NAMALWA (cell line): Measurements from ENCODE around the gene SMC5.
"Not testable (repeated sequence)": the region's sequence is repeated elsewhere in the genome, so short reads cannot be mapped to it uniquely, and the experiment has no call there.

Source experiments
- DNase-seq: peaks from one replicate; pipeline ENCODE4 v3.0.0-alpha.2; 2015; ENCODE audit warnings: low spot score

SMC5 gene

GRCh38 chr9:70363760-70364159, 105.0 kb downstream of the SMC5 start:
- no peak for DNase-seq

GRCh38 chr9:70367305-70367930, 108.6 kb downstream of the SMC5 start:
- DNase-seq, result no peak

- DNase-seq, result no peak
Observed at GRCh38 chr9:70374962-70375618, 116.3 kb downstream of the SMC5 start.

DNA sequence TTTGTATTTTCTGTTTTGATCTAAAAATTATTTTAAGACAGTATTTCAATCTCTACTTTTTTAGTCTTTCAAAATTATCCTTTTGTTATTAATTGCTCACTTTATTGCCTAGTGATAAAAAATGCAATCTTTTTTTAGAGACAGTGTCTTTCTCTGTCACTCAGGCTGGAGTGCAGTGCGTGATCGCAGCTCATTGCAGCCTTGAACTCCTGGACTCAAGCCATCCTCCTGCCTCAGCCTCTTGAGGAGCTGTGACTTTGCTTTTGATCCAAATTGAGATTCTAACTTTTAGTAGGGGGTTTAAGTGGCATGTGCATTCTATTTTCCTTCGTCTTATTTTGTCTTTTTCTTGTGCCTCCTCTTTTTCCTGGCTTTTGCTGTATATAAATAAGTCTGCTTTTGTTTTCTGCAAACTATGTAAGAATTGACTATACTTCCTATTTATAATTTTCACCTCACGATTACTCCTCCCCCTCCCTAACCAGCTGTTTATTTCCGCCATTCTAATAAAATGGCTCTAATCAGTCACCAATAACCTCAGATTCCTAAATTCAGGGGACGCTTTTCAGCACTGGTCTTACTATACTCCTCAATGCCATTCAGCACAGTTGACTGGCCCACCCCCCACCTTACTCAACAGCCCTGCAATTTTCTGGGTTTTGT, 123.4 kb downstream of the SMC5 start:
- no peak for DNase-seq

DNA sequence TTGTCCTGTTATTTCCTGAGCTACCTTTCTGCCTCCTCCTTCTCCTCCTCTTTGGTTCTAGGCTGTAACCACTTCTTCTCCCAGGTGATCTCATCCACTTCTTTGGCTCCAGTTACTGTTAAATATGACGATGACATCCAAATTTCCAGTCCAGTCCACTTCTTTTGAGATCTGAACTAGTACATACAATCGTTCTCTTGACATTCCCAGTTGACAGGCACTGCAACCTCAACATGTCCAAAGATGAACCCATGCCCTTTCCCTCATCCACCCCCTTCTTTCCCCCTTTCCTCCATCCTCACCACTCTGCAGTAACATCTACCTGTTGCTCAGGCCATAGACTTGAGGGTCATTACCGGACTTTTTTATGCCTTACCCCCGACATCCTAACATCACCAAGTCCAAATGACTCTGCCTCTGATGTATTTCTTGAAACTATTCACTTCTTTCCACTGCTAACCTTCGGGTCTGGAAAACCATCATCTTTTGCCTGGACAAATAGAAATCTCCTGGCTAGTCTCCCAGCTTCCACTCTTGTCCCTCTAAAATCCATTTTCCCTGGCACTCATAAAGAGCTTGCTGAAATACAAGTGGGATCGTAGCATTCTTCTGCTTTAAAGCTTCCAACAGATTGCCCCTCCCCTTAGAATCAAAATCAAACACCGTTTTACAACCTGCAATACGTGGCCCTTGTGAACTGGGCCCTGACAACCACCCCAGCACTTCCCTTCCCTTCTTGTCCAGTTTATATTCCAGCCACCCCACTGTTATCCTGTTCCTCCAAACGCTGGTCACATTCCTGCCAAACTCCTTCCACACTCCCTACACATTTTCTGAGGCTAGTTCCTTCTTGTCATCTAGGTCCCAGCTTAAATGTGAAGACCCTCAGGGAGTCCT, 124.2 kb downstream of the SMC5 start:
- DNase-seq, result no peak

DNA sequence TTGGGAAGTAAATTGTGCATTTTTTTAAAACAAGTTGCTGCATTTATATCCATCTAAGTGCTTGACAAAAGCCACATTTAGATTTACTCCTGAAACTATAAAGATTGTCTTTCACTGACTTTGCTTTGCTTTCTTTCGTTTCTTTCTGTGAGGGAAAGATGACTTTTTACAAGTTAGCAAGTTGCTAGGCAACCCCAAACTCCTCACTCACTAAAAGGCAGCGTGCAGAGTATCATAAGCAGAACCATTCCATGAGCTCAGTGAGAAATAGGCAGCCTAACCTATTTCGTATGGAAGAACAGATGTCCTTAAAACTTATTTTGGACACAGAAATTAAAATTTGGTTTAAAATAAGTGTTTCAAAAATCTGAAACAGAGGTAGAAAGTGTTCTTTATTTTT, 126.6 kb downstream of the SMC5 start:
- no peak for DNase-seq

GRCh38 chr9:70387663-70388062, 128.9 kb downstream of the SMC5 start:
- no peak for DNase-seq

- DNase-seq, result no peak
Observed at GRCh38 chr9:70389188-70389587, 130.4 kb downstream of the SMC5 start.

DNA sequence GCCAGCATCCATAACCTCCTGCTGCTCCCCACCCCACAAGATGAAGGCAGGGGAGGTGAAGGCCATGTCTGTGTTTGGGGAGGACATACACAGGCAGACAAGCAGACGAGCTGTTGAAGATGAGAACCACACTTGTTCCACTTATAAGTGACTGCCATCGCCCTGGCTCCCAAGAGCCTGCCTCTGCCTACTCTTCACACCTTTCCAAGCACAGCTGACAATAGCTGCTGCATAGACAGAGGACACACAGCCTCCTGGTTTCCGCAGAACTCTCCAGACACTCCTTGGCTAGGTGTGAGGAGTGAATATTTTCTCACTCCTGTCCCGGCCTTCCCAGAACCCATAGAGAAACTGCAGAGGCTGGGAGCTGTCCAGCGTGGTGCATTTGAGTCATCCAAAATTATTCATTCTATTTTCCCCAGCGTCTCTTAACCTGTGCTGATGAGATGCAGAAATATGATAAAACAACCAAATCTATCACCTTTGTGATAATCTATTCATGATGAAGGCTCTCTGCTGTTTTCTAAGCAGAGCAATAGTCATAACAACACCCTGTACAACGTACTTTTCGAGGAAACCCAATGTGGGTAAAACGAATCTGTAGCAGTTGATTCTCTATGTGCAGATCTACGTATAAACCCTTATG, 131.0 kb downstream of the SMC5 start:
- DNase-seq, result no peak

- DNase-seq, result no peak
Observed at GRCh38 chr9:70390933-70391341, 132.2 kb downstream of the SMC5 start.

DNA sequence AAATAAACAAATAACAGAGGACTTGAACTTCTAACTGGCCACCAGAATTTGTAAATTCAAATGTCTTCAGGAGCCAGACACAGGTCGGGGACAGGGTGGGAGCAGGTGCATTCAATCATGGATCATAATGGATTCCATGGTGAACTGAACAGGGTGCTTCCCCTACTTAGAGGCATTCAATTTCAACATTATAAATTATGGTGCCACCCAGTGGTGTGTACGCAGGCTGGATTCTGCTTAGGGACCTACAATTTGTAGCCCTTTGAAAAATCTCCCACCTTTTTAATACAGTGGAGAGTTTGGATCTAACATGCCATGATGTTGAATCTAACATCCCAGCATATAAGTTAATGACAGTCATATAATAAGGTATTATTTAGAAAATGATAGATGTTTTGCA, 133.4 kb downstream of the SMC5 start:
- DNase-seq, result peak; percentile 40

DNA sequence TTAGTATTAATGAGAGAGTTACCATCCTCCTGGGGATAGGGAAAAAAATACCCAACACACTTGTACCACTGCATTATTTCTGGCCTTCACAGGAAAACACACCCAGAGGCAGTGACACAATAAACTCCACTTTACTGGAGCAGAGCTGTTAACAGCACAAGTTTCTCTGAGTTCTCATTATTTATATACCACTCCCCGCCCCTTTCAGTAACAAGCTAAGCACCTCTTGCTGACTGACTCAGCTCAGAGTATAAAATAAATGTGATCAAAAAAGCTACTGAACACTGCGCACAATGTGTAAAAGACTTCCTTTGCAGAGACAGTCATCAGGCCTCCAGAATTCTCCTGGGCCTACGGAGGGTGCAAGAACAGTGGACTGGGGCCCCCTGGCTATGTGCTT, 134.1 kb downstream of the SMC5 start:
- DNase-seq, result no peak

DNA sequence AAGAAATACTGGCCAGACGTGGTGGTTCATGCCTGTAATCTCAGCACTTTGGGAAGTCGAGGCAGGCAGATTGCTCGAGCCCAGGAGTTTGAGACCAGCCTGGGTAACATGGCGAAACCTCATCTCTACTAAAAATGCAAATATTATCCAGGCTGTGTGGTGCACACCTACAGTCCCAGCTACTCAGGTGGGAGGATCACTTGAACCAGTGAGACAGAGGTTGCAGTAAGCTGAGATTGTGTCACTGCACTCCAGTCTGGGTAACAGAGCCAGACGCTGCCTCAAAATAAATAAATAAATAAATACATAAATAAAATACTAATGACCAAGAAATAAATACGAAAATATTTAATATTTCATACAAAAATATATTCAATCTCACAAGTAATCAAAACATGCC, 136.9 kb downstream of the SMC5 start:
- DNase-seq, result no peak

DNA sequence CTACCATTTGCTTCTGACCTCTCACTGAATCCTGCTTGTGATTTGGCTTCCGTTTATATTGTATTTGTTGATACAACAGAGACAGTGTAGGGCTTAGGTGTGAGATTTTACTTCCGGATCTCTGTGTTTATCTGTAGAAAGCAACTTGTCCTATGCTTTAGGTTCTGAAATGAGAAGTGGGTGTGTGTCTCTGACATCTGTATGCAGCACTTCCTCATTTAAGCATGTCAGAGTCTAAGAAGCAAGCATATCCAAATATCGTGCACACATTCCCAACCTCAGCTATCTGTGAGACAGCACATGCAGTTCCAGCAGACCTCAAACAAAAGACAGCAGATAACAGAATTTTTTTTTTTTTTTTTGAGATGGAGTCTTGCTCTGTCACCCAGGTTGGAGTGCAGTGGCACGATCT, 139.4 kb downstream of the SMC5 start:
- peak; percentile 72 for DNase-seq

DNA sequence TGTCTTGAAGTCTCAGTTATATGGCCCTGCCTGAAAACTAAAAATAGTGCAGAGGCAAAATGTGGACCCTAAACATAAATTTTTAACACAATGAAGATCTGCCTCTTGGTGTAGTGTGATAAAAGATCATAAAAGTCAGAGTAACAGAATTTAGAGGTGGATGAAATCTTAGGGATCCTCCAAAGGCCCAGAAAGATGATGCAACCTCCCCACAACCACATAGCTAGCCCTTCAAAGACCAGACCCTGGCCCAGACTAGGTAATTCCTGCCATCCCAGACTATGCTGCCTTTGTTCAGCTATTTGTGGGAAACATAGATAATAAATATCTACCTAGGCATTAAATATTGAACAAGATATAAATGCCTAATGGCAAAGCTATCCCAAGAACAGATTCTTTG, 140.4 kb downstream of the SMC5 start:
- DNase-seq, result no peak

DNA sequence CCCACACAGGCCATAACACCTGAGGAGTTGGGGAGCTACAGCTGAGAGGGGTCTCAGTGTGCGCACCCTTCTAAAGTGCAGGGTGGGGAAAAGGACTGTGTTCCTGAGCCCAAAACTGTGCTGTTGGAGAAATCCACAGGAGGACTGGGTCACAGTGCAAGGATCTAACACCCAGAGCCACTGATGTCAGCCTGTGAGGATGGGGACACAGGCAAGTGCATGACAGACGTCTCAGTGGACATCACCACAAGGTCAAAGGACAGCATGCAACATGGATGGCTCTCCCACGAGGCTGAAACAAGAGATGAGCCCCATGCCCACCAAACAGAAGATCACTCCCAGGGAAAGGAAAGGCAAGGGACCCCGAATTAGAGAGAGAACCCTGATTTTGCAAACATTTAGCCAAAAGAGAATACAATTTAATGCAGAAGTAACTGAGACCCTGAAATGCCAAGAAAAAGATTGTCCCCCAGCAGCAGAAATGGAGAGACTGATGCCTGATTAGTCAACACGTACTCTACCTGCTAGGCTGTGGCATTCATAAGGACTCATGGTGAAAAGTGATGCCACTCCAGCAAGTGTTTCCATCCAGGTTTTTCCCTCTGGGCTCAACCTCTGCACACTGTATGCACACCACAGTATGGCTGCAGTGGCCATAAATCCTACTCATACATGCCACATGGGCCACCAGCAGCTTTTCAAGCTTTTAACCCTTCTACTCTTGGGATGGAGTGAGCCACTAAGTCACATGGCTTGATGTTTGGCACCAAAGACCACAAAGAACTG, 141.5 kb downstream of the SMC5 start:
- no peak for DNase-seq

DNA sequence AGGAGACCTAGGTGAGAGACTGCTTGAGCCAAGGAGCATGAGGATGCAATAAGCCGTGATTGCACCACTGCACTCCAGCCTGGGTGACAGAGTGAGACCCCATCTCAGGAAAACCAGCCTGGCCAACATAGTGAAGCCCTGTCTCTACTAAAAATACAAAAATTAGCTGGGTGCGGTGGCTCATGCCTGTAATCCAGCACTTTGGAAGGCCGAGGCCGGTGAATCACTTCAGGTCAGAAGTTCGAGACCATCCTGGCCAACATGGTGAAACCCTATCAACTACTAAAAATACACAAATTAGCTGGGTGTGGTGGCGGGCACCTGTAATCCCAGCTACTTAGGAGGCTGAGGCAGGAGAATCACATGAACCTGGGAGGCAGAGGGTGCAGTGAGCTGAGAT, 142.5 kb downstream of the SMC5 start:
- DNase-seq, result not testable (repeated sequence)

DNA sequence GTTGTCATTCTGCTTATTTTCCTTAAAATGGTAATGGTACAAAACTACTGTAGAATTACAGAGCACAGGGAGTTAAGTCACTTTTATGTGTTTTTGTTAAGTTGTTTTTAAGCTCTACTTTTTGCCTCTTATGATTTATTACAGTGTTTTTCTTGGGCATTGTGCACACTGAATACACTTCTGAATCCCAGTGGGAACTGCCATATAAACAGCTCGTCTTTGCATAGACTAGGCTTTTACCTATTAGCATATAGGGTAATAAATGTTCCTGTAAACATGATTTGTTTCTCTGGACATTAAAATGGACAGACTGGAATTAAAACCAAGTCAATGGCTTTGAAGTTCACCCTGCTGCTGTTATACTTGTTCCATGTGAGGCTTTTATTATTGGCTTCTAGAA, 143.4 kb downstream of the SMC5 start:
- DNase-seq, result no peak

DNA sequence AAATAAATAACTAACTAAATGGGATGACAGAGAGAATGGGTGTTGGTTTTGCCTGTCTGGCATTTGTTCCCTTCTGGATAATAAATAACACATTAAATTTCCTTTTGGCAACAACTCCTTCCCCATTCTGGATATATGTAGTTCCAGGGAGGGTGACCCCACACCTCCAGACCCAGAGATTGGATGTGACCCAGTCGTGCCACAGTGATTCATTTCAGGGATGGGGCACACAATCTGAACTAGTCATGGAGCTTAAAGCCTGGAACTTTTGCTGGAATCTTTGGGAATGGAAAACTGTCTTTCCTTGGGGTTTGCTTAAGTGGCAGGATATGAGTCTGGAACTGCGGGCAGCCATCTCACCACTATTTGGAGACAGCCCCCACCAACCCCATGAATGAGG, 144.4 kb downstream of the SMC5 start:
- DNase-seq, result no peak

- no peak for DNase-seq
Observed at GRCh38 chr9:70403618-70404025, 144.8 kb downstream of the SMC5 start.

DNA sequence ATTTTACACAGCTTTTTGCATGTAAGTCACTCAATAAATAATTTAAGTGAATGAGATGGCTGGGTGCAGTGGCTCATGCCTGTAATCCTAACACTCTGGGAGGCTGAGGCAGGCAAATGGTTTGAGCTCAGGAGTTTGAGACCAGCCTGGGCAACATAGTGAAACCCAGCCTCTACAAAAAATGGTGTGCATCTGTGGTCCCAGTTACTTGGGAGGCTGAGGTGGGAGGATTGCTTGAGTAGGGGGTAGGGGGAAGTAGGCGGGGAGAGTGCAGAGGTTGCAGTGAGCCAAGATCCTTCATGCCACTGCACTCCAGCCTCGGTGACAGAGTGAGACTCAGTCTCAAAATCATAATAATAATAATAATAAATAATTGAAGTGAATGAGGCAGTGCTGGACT, 145.5 kb downstream of the SMC5 start:
- no peak for DNase-seq
